Measurements from ENCODE around the gene NOPCHAP1. TPM values are rescaled to one million over a fixed set of nuclear protein-coding genes. Genes with fewer than 3 reads are reported as not detected.

NOPCHAP1 gene
- total RNA-seq, 1 experiment from 2014 or later = 49.3 TPM

GRCh38 chr12:105024928-105025327 lies 38.8 kb downstream of the NOPCHAP1 start:
- Mint-ChIP-seq H3K27ac (no peak overlapping the region), H3K4me3 (no peak overlapping the region)
- WGBS (ENCODE audit: extremely low coverage, insufficient read length, low lambda C conversion rate) = no CpG with 5 or more reads among the region's 2 CpGs

More at GRCh38 chr12:105024928-105025327, 38.8 kb downstream of the NOPCHAP1 start:
- H3K27me3 ChIP-seq (ENCODE audit: insufficient read depth, low read length) = no peaks in the 10 kb centered on the region
- no peak overlapping the region for H3K4ac ChIP-seq (ENCODE audit: low read depth, low read length)
- no peak overlapping the region for H2AFZ ChIP-seq (ENCODE audit: low read length)
- H4K5ac ChIP-seq (ENCODE audit: insufficient read length, low read depth, low read length) = no peak overlapping the region
- no peak overlapping the region for H2AK5ac ChIP-seq (ENCODE audit: insufficient read length, low read length)
- H3K14ac ChIP-seq (ENCODE audit: insufficient read depth, low read length) = no peak overlapping the region
- H2BK5ac ChIP-seq (ENCODE audit: insufficient read length, low read length) = no peak overlapping the region
- no peak overlapping the region for H3K9ac ChIP-seq (ENCODE audit: extremely low read depth, insufficient read length, low read length)
- no peak overlapping the region for H3K27ac ChIP-seq (ENCODE audit: insufficient read length, low read depth, low read length)
- H3K18ac ChIP-seq (ENCODE audit: insufficient read length, low read depth, low read length) = no peak overlapping the region
- Mint-ChIP-seq H3K9me3 (no peaks in the 10 kb centered on the region), H3K36me3 (ENCODE audit: insufficient read depth in 1 of 3, low read depth in 3 of 3) (no peaks in the 10 kb centered on the region), H3K4me1 (peaks cover 7 to 8% of the 10 kb centered on the region in 2 experiments; a peak in 3 of 4 replicates), H3K27me3 (ENCODE audit: low read depth) (no peaks in the 10 kb centered on the region)
- H3K23me2 ChIP-seq (ENCODE audit: insufficient read length, low read depth, low read length, poor library complexity, severe bottlenecking) = no peaks in the 10 kb centered on the region
- no peak overlapping the region for H4K8ac ChIP-seq (replicated peaks; ENCODE audit: insufficient read length, low read depth, low read length)
- H2BK15ac ChIP-seq (ENCODE audit: low read depth, low read length) = no peak overlapping the region
- DNase-seq = no peak
- no peaks in the 10 kb centered on the region for H3K79me1 ChIP-seq (ENCODE audit: insufficient read depth, low read depth, low read length, poor library complexity, severe bottlenecking)
- H2BK120ac ChIP-seq (ENCODE audit: low read depth, low read length, poor library complexity, severe bottlenecking) = no peak overlapping the region
- no peak overlapping the region for H2BK12ac ChIP-seq (ENCODE audit: insufficient read length, low read depth, low read length)
- H3K79me2 ChIP-seq (ENCODE audit: insufficient read depth, low read length) = no peaks in the 10 kb centered on the region
- H4K20me1 ChIP-seq (ENCODE audit: control insufficient read depth, insufficient read depth, insufficient read length) = no peaks in the 10 kb centered on the region
- no peak overlapping the region for H3T11ph ChIP-seq (ENCODE audit: low read length)
- no peaks in the 10 kb centered on the region for H3K4me1 ChIP-seq (ENCODE audit: insufficient read depth, low read length)
- H2BK20ac ChIP-seq (ENCODE audit: low read depth, low read length, poor library complexity, severe bottlenecking) = no peak overlapping the region
- H3K4me2 ChIP-seq (ENCODE audit: insufficient read depth, insufficient read length, low read length) = no peak overlapping the region
- no peak overlapping the region for H4K91ac ChIP-seq (ENCODE audit: insufficient read length, low read depth, low read length)
- H3K56ac ChIP-seq (ENCODE audit: insufficient read length, low read depth, low read length) = no peak overlapping the region
- H3K9me3 ChIP-seq (ENCODE audit: control insufficient read depth, low read depth, low read length) = no peaks in the 10 kb centered on the region
- H3K23ac ChIP-seq (ENCODE audit: insufficient read length, low read depth, low read length) = no peak overlapping the region
- no peak for TF ChIP-seq CTCF (conservative IDR thresholded peaks at IDR 0.05)

All from H9 (cell line).